Measurements from ENCODE around the gene IFI35.
"Not testable (repeated sequence)": the region's sequence is repeated elsewhere in the genome, so short reads cannot be mapped to it uniquely, and the experiment has no call there.

- not testable (repeated sequence) for TF ChIP-seq EP300, CTCF (IDR thresholded peaks at IDR 0.05)
Measured at GRCh38 chr17:42993913-42994312, 12.7 kb upstream of the IFI35 start.
